Lung (tissue), 12 donors: ENCODE results near the gene CDKN1C. TPM values are rescaled to one million over a fixed set of nuclear protein-coding genes. Genes with fewer than 3 reads are reported as not detected.
A peak's percentile ranks its signal among the peaks of the same experiment; 100 is the strongest.

ENCODE experiments used
- ATAC-seq: fragments of 200-7000 bp; cut with Tn5 transposase; one replicate; pipeline ENCODE4 v1.9.1; 2020; ENCODE audit warnings: moderate number of reproducible peaks; ENCODE audit not compliant: insufficient read depth, low FRiP score
- DNase-seq, 3 donors: peaks; one replicate each; pipeline ENCODE4 v3.0.0-alpha.2; 2013 to 2017
- H3K27ac ChIP-seq, 2 donors: one replicate each; pipeline ENCODE4 v1.5.1; 2013; ENCODE audit warnings: mild to moderate bottlenecking in 2 of 2, moderate library complexity in 2 of 2, control low read depth in 1 of 2, inconsistent platforms in 1 of 2, low read depth in 1 of 2, low read length in 1 of 2
- H3K27me3 ChIP-seq, 3 donors: one replicate each; pipeline ENCODE4 v1.5.1; 2013; ENCODE audit warnings: low read length in 2 of 3; ENCODE audit not compliant: control insufficient read depth in 3 of 3, insufficient read depth in 3 of 3
- H3K36me3 ChIP-seq, 4 donors: one replicate each; pipeline ENCODE4 v1.5.1; 2013; ENCODE audit warnings: low read length in 4 of 4, mild to moderate bottlenecking in 1 of 4, moderate library complexity in 1 of 4; ENCODE audit not compliant: control insufficient read depth in 4 of 4, insufficient read depth in 4 of 4
- H3K4me1 ChIP-seq, 5 donors: one replicate each; pipeline ENCODE4 v1.5.1; 2013; ENCODE audit warnings: low read length in 5 of 5, mild to moderate bottlenecking in 2 of 5, moderate library complexity in 1 of 5; ENCODE audit not compliant: control insufficient read depth in 5 of 5, insufficient read depth in 5 of 5
- H3K4me3 ChIP-seq: one replicate; pipeline ENCODE4 v1.5.1; 2013; ENCODE audit warnings: mild to moderate bottlenecking, control low read depth, moderate library complexity
- H3K9ac ChIP-seq, 2 donors: one replicate each; pipeline ENCODE4 v1.5.1; 2013; ENCODE audit warnings: low read length in 2 of 2, control low read depth in 1 of 2; ENCODE audit not compliant: insufficient read depth in 1 of 2
- H3K9me3 ChIP-seq, 4 donors: one replicate each; pipeline ENCODE4 v1.5.1; 2013; ENCODE audit warnings: low read length in 3 of 4, mild to moderate bottlenecking in 1 of 4, moderate library complexity in 1 of 4; ENCODE audit not compliant: control insufficient read depth in 4 of 4, insufficient read depth in 3 of 4
- WGBS, 2 donors: extraction: QIAGEN DNeasy Blood & Tissue Kit; methylation state at CpG; one replicate each; pipeline ENCODE4 v1.1.7; 2013; 5-methylcytosine and 5-hydroxymethylcytosine counted together
- polyA plus RNA-seq, 2 donors: library from polyadenylated mRNA; stranded (reverse); fragments of 200-250 nt; gene quantifications; one replicate each; pipeline ENCODE4 v1.2.1, GENCODE V29; 2013
- total RNA-seq, 2 donors: library from RNA; depleted of rRNA in 1 of 2; stranded (reverse); fragments of >200 nt in 1 of 2; gene quantifications; one replicate each; pipeline ENCODE4 v1.2.1, GENCODE V29; 2014 to 2021
- TF ChIP-seq, protein P1 (sequence below): IDR thresholded peaks from 2 replicates; pipeline ENCODE4 v1.5.1; 2012; ENCODE audit warnings: mild to moderate bottlenecking; ENCODE audit errors: control extremely low read depth, extremely low read depth
- donor health status: control.
- donor health status: control.
- donor health status: Bipolar disorder and iron deficiency.
- donor health status: healthy.
- donor health status: DM: yes; HTN: yes; CAD: no.

The CDKN1C gene
- total and polyA plus RNA-seq, 4 donors, result 9.9 to 123 (median 26.8) TPM

DNA sequence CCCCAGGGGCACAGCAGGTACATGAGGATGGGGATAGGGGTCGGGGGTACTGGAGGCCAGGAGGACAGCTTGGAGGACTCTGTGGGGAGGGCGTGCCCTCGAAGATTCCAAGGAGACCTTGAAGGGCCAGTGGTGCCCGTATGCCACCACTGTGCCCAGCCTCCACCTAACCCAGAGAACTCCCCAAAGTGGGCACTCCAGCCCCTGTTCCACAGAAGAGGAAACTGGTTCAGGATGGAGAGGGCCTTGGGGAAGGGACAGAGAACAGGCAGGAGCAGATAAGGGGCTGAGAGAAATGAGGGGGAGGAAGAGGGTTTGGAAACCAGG, 45.8 kb upstream of the CDKN1C start:
- TF ChIP-seq, protein P1, sequence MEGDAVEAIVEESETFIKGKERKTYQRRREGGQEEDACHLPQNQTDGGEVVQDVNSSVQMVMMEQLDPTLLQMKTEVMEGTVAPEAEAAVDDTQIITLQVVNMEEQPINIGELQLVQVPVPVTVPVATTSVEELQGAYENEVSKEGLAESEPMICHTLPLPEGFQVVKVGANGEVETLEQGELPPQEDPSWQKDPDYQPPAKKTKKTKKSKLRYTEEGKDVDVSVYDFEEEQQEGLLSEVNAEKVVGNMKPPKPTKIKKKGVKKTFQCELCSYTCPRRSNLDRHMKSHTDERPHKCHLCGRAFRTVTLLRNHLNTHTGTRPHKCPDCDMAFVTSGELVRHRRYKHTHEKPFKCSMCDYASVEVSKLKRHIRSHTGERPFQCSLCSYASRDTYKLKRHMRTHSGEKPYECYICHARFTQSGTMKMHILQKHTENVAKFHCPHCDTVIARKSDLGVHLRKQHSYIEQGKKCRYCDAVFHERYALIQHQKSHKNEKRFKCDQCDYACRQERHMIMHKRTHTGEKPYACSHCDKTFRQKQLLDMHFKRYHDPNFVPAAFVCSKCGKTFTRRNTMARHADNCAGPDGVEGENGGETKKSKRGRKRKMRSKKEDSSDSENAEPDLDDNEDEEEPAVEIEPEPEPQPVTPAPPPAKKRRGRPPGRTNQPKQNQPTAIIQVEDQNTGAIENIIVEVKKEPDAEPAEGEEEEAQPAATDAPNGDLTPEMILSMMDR, result no peak
- peaks cover 0 to 14% (median 0%) of the 10 kb centered on the region in 5 donors for H3K4me1 ChIP-seq
- ATAC-seq (no peak), DNase-seq (no peak)
- peaks cover 0 to 29% (median 19%) of the 10 kb centered on the region in 3 donors for H3K27me3 ChIP-seq
- H3K36me3 ChIP-seq, result no peaks in the 10 kb centered on the region
- 77 to 81% methylated on average over 4 of the region's 4 CpGs for WGBS, 2 donors
- H3K27ac ChIP-seq, result no peak overlapping the region
- no peak overlapping the region for H3K4me3 ChIP-seq
- H3K9me3 ChIP-seq, result no peaks in the 10 kb centered on the region
- no peak overlapping the region for H3K9ac ChIP-seq

DNA sequence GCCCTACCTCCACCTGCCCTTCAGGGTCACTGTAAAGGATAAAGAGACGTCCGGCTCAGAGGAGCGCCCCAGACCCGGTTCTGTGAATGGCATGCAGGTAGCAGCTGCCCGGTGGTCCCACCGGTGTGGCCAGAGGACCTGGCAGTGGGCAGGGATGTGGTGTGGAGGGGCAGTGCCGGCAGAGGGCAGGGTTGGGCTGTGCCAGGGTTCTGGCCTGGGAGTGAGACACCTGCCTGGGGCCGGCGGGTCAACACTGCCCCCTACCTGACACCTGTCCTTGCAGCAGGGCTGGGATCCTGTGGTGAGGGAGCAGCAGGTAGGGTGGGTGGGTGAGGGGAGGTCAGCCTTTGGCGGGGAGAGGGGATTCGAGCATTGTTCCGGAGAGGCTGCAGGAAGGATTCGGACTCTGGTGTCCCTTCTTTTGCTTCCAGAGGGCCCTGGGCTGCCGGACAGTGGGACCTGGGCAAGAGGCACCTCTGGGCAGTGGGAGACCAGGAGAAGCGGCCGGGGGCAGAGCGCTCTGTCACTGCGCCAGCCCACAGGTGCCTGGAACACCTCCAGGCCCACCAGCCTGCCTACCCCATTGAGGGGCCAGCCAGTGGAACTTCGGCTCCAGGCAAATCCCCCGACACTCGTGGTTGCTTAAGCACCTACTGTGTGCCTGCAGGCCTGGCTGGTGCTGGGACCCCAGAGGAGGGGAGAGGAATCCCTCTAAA, 45.3 kb upstream of the CDKN1C start:
- ATAC-seq (peak; percentile 64), DNase-seq (peak in 2 of 3 donors; percentile 62 to 70)
- Histone ChIP-seq H3K36me3 (no peaks in the 10 kb centered on the region), H3K9ac (no peak overlapping the region), H3K9me3 (no peaks in the 10 kb centered on the region), H3K27ac (peak overlapping the region in 1 of 2 donors; percentile 89), H3K4me3 (no peak overlapping the region), H3K27me3 (peaks cover 0 to 29% (median 19%) of the 10 kb centered on the region in 3 donors), H3K4me1 (peaks cover 0 to 14% (median 0%) of the 10 kb centered on the region in 5 donors)
- 46 to 50% methylated on average over 21 of the region's 21 CpGs for WGBS, 2 donors
- TF ChIP-seq, protein P1, result peak; percentile 31

DNA sequence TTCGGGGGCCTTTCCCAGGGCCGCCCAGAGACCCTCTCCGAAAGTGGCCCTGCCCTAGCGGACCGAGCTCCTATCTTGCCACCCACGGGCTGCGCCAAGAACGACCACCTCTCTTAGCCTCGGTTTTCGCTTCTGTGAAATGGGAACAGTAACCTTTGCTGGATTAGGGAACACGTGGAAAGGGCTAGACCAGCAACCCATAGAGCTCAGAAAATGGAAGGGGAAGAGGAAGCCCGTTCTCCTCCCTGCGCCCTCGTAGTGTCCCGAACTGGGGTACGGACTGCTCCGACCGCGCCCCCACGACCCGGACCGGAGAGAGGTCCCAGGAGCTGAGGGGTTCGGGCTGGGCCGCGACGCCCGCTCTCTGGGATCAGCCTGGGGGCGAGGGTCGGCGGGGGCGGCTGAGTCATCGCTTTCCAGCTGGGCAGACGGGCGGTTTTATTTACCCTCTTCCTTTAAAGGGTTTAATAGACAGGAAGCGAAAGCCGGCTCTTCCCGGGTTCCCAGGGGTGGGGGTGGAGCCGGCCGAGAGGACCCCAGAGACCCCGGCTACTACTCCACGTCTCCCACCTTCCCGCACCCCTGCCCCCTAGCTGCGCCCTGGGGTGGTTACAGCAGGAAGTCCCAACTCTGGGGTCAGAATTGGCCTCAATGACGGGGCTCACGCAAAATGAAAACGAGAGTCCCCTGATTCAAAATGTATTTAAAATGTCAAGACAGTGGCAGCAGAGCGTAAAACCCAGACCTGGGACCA, 44.6 kb upstream of the CDKN1C start:
- Histone ChIP-seq H3K4me1 (peaks cover 0 to 14% (median 0%) of the 10 kb centered on the region in 5 donors), H3K27me3 (peaks cover 0 to 29% (median 19%) of the 10 kb centered on the region in 3 donors), H3K27ac (peak overlapping the region in 1 of 2 donors; percentile 89), H3K4me3 (peak overlapping the region; percentile 14), H3K9me3 (no peaks in the 10 kb centered on the region), H3K36me3 (no peaks in the 10 kb centered on the region), H3K9ac (no peak overlapping the region)
- no peak for DNase-seq
- WGBS, 2 donors, result 5% methylated on average over 44 to 47 of the region's 47 CpGs
- TF ChIP-seq, protein P1, result peak; percentile 4
- ATAC-seq, result peak; percentile 6
